Left lung (tissue), 10 donors: ENCODE data around the gene AGAP1. TPM values are rescaled to one million over a fixed set of nuclear protein-coding genes. Genes with fewer than 3 reads are reported as not detected.

Source experiments
- ATAC-seq: fragments of 200-7000 bp; cut with Tn5 transposase; one replicate; pipeline ENCODE4 v1.9.1; 2020; ENCODE audit warnings: moderate library complexity
- DNase-seq, 4 donors: peaks; one replicate each; pipeline ENCODE4 v3.0.0-alpha.2; 2013 to 2020
- H3K27ac ChIP-seq, 2 donors: fragments of 200-600 bp; sonication (generic) in 1 of 2; one replicate each; pipeline versions ENCODE4 v1.5.0 to v1.8.0; 2020 to 2021
- H3K27me3 ChIP-seq, 2 donors: fragments of 200-600 bp; sonication (generic) in 1 of 2; one replicate each; pipeline versions ENCODE4 v1.5.0 to v1.8.0; 2020 to 2021
- H3K36me3 ChIP-seq, 2 donors: fragments of 200-600 bp; sonication (generic) in 1 of 2; one replicate each; pipeline versions ENCODE4 v1.5.0 to v1.8.0; 2020 to 2021
- H3K4me1 ChIP-seq, 2 donors: fragments of 200-600 bp; one replicate each; pipeline ENCODE4 v1.8.0; 2021
- H3K4me3 ChIP-seq, 2 donors: fragments of 200-600 bp; sonication (generic) in 1 of 2; one replicate each; pipeline versions ENCODE4 v1.5.0 to v1.8.0; 2020 to 2021; ENCODE audit warnings: mild to moderate bottlenecking in 1 of 2
- H3K9me3 ChIP-seq, 2 donors: fragments of 200-600 bp; sonication (generic) in 1 of 2; one replicate each; pipeline versions ENCODE4 v1.5.0 to v1.8.0; 2020 to 2021
- intact Hi-C, 2 donors: fragments of 100-400 bp; cut with DNase I; formaldehyde crosslinking; loops; one replicate each; pipeline versions ENCODE4 v1.11.2 to v1.14.2; 2022
- polyA plus RNA-seq, 6 donors: library from polyadenylated mRNA; unstranded; fragments of 120-200 nt; gene quantifications; one replicate each; pipeline ENCODE4 v1.2.1, GENCODE V29; 2013; ENCODE audit not compliant: insufficient read length in 6 of 6
- total RNA-seq, 2 donors: library from RNA; stranded (reverse); fragmentation: NEBNext Ultra II Directional; extraction: Animal tissue kit (Norgen Biotek cat#: 25700); gene quantifications; one replicate each; pipeline ENCODE4 v1.2.1, GENCODE V29; 2021
- TF ChIP-seq, protein P1 (sequence below), 2 donors: fragments of 200-600 bp; sonication (generic) in 1 of 2; IDR thresholded peaks; one replicate each; pipeline versions ENCODE4 v1.5.0 to v1.8.0; 2021; ENCODE audit warnings: antibody characterized with exemption in 2 of 2
- donor health status: DM: no; HTN: yes; CAD: no.
- donor health status: DM: no; HTN: no; CAD: no.

AGAP1 gene
- total and polyA plus RNA-seq, 8 donors = 13.1 to 25.4 (median 22.4) TPM

DNA sequence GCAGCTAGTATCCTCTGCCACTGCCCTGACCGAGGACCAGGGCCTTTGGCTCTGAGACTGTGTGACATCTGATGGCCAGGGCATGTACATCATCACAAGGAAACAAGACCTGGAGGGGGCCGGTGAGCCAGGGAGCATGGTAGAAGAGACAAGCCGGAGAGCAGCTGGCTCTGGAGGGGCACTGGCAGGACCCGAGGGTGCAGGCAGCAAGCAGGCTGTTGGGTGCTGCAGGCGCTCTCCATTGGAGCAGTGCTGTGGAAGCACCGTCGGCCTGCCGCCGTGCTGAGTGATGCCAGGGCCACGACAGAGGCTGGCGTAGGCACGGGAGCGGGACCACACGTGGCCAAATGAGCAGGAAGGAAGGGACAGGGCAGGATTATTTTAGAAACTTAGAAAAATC, 339.1 kb downstream of the AGAP1 start:
- no peak for DNase-seq
- intact Hi-C loops = no loop called here
- Histone ChIP-seq H3K9me3 (no peaks in the 10 kb centered on the region), H3K4me1 (no peaks in the 10 kb centered on the region), H3K27ac (no peak overlapping the region), H3K4me3 (no peak overlapping the region), H3K36me3 (no peaks in the 10 kb centered on the region), H3K27me3 (no peaks in the 10 kb centered on the region)
- TF ChIP-seq, protein P1, sequence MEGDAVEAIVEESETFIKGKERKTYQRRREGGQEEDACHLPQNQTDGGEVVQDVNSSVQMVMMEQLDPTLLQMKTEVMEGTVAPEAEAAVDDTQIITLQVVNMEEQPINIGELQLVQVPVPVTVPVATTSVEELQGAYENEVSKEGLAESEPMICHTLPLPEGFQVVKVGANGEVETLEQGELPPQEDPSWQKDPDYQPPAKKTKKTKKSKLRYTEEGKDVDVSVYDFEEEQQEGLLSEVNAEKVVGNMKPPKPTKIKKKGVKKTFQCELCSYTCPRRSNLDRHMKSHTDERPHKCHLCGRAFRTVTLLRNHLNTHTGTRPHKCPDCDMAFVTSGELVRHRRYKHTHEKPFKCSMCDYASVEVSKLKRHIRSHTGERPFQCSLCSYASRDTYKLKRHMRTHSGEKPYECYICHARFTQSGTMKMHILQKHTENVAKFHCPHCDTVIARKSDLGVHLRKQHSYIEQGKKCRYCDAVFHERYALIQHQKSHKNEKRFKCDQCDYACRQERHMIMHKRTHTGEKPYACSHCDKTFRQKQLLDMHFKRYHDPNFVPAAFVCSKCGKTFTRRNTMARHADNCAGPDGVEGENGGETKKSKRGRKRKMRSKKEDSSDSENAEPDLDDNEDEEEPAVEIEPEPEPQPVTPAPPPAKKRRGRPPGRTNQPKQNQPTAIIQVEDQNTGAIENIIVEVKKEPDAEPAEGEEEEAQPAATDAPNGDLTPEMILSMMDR (IDR thresholded peaks at IDR 0.05) = no peak
- no peak for ATAC-seq

DNA sequence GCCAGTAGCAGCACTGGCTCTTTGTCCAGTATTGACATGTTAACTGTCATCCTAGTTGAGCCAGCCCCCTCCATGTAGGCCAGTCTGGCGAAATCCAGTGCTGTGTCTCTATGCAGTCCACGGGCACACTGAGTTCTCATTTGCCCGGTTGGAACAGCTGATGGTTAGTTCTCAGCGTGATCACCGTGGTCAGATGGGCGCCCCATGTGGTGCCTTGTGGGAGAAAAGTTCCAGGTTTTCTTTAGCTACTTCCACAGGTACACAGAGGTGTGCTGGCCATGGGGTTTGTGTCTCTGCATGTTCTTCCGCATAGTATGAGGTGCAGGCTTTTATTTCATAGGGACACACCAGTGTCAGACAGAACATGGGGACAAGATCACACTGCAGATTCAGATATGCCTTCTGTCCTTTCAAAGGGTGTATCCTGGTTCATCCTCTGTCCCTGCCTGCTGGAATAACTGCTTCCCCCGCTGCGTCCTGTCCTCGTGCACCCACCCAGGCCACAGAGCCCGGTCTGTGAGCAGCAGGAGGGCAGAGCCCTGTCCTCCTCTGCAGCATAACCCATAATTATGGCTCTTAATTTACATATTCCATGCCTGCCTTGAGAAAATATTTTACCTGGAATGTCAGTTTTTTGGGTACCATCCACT, 340.3 kb downstream of the AGAP1 start:
- no peaks in the 10 kb centered on the region for H3K4me1 ChIP-seq
- H3K4me3 ChIP-seq = no peak overlapping the region
- intact Hi-C loops = no loop called here
- H3K36me3 ChIP-seq = no peaks in the 10 kb centered on the region
- TF ChIP-seq, protein P1 (IDR thresholded peaks at IDR 0.05) = no peak
- no peaks in the 10 kb centered on the region for H3K9me3 ChIP-seq
- H3K27ac ChIP-seq = no peak overlapping the region
- ATAC-seq = no peak
- no peak for DNase-seq
- H3K27me3 ChIP-seq = no peaks in the 10 kb centered on the region

GRCh38 chr2:235834781-235835180, 340.9 kb downstream of the AGAP1 start:
- H3K9me3 ChIP-seq = no peaks in the 10 kb centered on the region
- intact Hi-C loops = no loop called here
- H3K4me1 ChIP-seq = no peaks in the 10 kb centered on the region
- TF ChIP-seq, protein P1 (IDR thresholded peaks at IDR 0.05) = no peak
- no peak overlapping the region for H3K27ac ChIP-seq
- no peak for ATAC-seq
- H3K4me3 ChIP-seq = no peak overlapping the region
- no peak for DNase-seq
- no peaks in the 10 kb centered on the region for H3K27me3 ChIP-seq
- H3K36me3 ChIP-seq = no peaks in the 10 kb centered on the region

DNA sequence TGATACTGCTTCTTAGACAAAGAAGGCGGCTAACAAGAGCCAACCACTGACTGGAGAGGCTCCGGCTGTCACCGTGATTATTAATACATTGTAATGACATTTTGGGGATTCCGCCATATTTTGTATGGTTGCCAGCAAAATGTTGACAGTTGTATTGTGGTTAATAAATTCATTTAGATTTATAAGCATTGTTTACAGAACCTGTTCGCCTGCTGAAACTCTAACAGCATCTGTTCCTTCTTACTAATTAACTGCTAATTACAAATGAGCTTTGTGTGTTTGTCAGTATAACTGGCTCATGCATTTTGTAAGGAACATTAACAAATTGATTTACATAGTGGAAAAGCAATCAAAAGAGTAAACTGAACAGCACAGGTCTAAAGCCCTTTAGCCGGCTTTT, 342.0 kb downstream of the AGAP1 start:
- Histone ChIP-seq H3K4me1 (no peaks in the 10 kb centered on the region), H3K27ac (no peak overlapping the region), H3K9me3 (no peaks in the 10 kb centered on the region), H3K27me3 (no peaks in the 10 kb centered on the region), H3K36me3 (no peaks in the 10 kb centered on the region), H3K4me3 (no peak overlapping the region)
- ATAC-seq = no peak
- no peak for DNase-seq
- intact Hi-C loops = no loop called here
- TF ChIP-seq, protein P1 (IDR thresholded peaks at IDR 0.05) = no peak

GRCh38 chr2:235836491-235836911, 342.7 kb downstream of the AGAP1 start:
- TF ChIP-seq, protein P1 (IDR thresholded peaks at IDR 0.05) = no peak
- Histone ChIP-seq H3K27me3 (no peaks in the 10 kb centered on the region), H3K4me1 (no peaks in the 10 kb centered on the region), H3K27ac (no peak overlapping the region), H3K9me3 (no peaks in the 10 kb centered on the region), H3K4me3 (no peak overlapping the region), H3K36me3 (no peaks in the 10 kb centered on the region)
- intact Hi-C loops = no loop called here
- ATAC-seq (no peak), DNase-seq (peak in 1 of 4 donors; percentile 57)
